HepG2 (cell line): ENCODE results near the gene IGFN1. TPM values are rescaled to one million over a fixed set of nuclear protein-coding genes. Genes with fewer than 3 reads are reported as not detected.

Experiments used
- ATAC-seq: fragments of 200-7000 bp; cut with Tn5 transposase; 3 replicates; pipeline ENCODE4 v1.9.1; 2020; ENCODE audit warnings: mild to moderate bottlenecking, moderate library complexity
- BruUV-seq: library from RNA; stranded (reverse); fragments of 400-500 nt; replicated peaks from 2 replicates; lab custom pipeline; 2021; lab: Mats Ljungman, UMichigan
- CTCF ChIA-PET: fragments of 300-600 bp; formaldehyde crosslinking; extraction: SDS; loops from one replicate; lab custom pipeline; 2021; ENCODE audit warnings: low total read pairs, inconsistent platforms, low intra/inter-chr PET ratio; lab: Yijun Ruan, JAX
- POLR2A ChIA-PET: fragments of 350-600 bp; sonication (Branson Sonifier 250); formaldehyde crosslinking; loops from one replicate; lab custom pipeline; 2020; ENCODE audit warnings: antibody characterized with exemption, inconsistent platforms; lab: Yijun Ruan, JAX
- DNase-seq: peaks from one replicate; pipeline ENCODE4 v3.0.0-alpha.2; 2015; ENCODE audit warnings: low spot score
- FAIRE-seq: peaks from 3 replicates; lab custom pipeline; 2011; peaks lifted over from hg19 to GRCh38; lab: Jason Lieb, UNC
- H2AFZ ChIP-seq: one replicate; pipeline ENCODE4 v1.6.1; 2011; ENCODE audit warnings: low read length, inconsistent platforms
- H3K27ac ChIP-seq: fragments of 300-600 bp; 3 replicates; pipeline ENCODE4 v1.8.0; 2011; ENCODE audit warnings: mixed run types, mild to moderate bottlenecking, mixed read lengths, low read length, inconsistent platforms; ENCODE audit not compliant: insufficient read depth; ENCODE audit errors: extremely low read length
- H3K27me3 ChIP-seq, 2 experiments: fragments of 200-600 bp in 1 of 2; 2 replicates in 1 of 2; 3 replicates in 1 of 2; pipeline versions ENCODE4 v1.6.0 to v1.8.0; 2011; ENCODE audit warnings: low read length in 2 of 2, mild to moderate bottlenecking in 2 of 2, moderate library complexity in 2 of 2, inconsistent platforms in 1 of 2; ENCODE audit not compliant: insufficient read depth in 2 of 2, control insufficient read depth in 1 of 2
- H3K36me3 ChIP-seq, 2 experiments: fragments of 200-600 bp in 1 of 2; replicated peaks in 1 of 2; 2 replicates in 1 of 2; 3 replicates in 1 of 2; pipeline versions ENCODE4 v1.5.1 to v1.8.0; 2011; ENCODE audit warnings: low read length in 2 of 2, inconsistent platforms in 1 of 2; ENCODE audit not compliant: insufficient read depth in 2 of 2, control insufficient read depth in 1 of 2
- H3K4me1 ChIP-seq: 2 replicates; pipeline ENCODE4 v1.5.1; 2012; ENCODE audit warnings: low read length, inconsistent platforms; ENCODE audit not compliant: insufficient read depth
- H3K4me2 ChIP-seq: 2 replicates; pipeline ENCODE4 v1.6.0; 2011; ENCODE audit warnings: low read depth, low read length, inconsistent platforms
- H3K4me3 ChIP-seq, 3 experiments: fragments of 200-600 bp in 1 of 3; sonication (generic), shearing (Covaris generic) in 1 of 3; replicated peaks in 1 of 3; 2 replicates each; pipeline ENCODE4 v1.5.1; 2011 to 2016; ENCODE audit warnings: low read length in 3 of 3, inconsistent platforms in 2 of 3, low read depth in 2 of 3, mild to moderate bottlenecking in 2 of 3, control low read depth in 1 of 3, mixed read lengths in 1 of 3; ENCODE audit not compliant: insufficient read depth in 1 of 3
- H3K79me2 ChIP-seq: one replicate; pipeline ENCODE4 v1.6.1; 2011; ENCODE audit warnings: low read length, inconsistent platforms; ENCODE audit not compliant: insufficient read depth
- H3K9ac ChIP-seq: 2 replicates; pipeline ENCODE4 v1.6.0; 2011; ENCODE audit warnings: mild to moderate bottlenecking, low read depth, low read length, inconsistent platforms; ENCODE audit not compliant: insufficient read depth
- H3K9me3 ChIP-seq: 2 replicates; pipeline ENCODE4 v1.5.1; 2012; ENCODE audit warnings: mild to moderate bottlenecking, low read length
- H4K20me1 ChIP-seq: 2 replicates; pipeline ENCODE4 v1.6.0; 2011; ENCODE audit warnings: inconsistent platforms, mild to moderate bottlenecking, low read length, moderate library complexity; ENCODE audit not compliant: insufficient read depth
- EHMT2 ChIP-seq: fragments of 200-600 bp; sonication (generic); IDR thresholded peaks from 2 replicates; pipeline ENCODE4 v1.7.0; 2017; ENCODE audit warnings: antibody characterized with exemption, low read depth, low read length, borderline replicate concordance
- REL ChIP-seq: sonication (generic); formaldehyde crosslinking; conservative IDR thresholded peaks from 2 replicates; pipeline ENCODE4 v1.8.0; 2022; ENCODE audit warnings: mild to moderate bottlenecking, missing genetic modification reagents, moderate library complexity
- ZFP82 ChIP-seq: sonication (generic); formaldehyde crosslinking; IDR thresholded peaks from 2 replicates; pipeline ENCODE4 v1.5.1; 2020; ENCODE audit warnings: mild to moderate bottlenecking, missing genetic modification reagents, borderline replicate concordance
- ZNF512B ChIP-seq: sonication (generic); formaldehyde crosslinking; IDR thresholded peaks from 2 replicates; pipeline ENCODE4 v1.5.1; 2020; ENCODE audit warnings: missing genetic modification reagents, mild to moderate bottlenecking, borderline replicate concordance
- WGBS: methylation state at CpG from one replicate; pipeline ENCODE4 v1.1.6; 2017; ENCODE audit warnings: low lambda C conversion rate; 5-methylcytosine and 5-hydroxymethylcytosine counted together
- in situ Hi-C: cut with HindIII; loops from 2 replicates; pipeline ENCODE4 v1.10.0; 2017; ENCODE audit warnings: low pct_unique_long_range_greater_than_20kb; ENCODE audit not compliant: extremely low pct_ligation_motif_present
- intact Hi-C: fragments of 100-400 bp; cut with micrococcal nuclease; formaldehyde crosslinking; loops from one replicate; pipeline ENCODE4 v1.10.0; 2022; ENCODE audit not compliant: unreplicated experiment
- polyA plus RNA-seq, 8 experiments: library from polyadenylated mRNA; depleted of rRNA in 3 of 8; stranded (reverse) in 7 of 8; unstranded in 1 of 8; fragments of >200 nt; fragmentation: Illumina TruSeq in 4 of 8; extraction: Trizol in 4 of 8; gene quantifications; 2 replicates each; pipeline versions ENCODE4 v1.2.1 to v1.2.3, GENCODE V29; 2011 to 2016; ENCODE audit warnings: low read depth in 4 of 8, missing spikeins in 1 of 8, mixed read lengths in 1 of 8; ENCODE audit not compliant: insufficient read depth in 1 of 8
- total RNA-seq, 5 experiments: library from RNA; depleted of rRNA; stranded (reverse); fragments of >200 nt; fragmentation: Illumina TruSeq; extraction: Trizol; gene quantifications; 2 replicates each; pipeline ENCODE4 v1.2.3, GENCODE V29; 2016; ENCODE audit warnings: low read depth in 1 of 5
- TF ChIP-seq, protein P1 (sequence below): sonication (generic); formaldehyde crosslinking; IDR thresholded peaks from 2 replicates; pipeline ENCODE4 v1.5.0; 2020; ENCODE audit warnings: missing genetic modification reagents

The IGFN1 gene
- total and polyA plus RNA-seq, 2 of the 13 experiments (the other 11 are each of a cell fraction or from before 2014, with no cell fraction given), result 0.04 to 0.05 TPM

DNA sequence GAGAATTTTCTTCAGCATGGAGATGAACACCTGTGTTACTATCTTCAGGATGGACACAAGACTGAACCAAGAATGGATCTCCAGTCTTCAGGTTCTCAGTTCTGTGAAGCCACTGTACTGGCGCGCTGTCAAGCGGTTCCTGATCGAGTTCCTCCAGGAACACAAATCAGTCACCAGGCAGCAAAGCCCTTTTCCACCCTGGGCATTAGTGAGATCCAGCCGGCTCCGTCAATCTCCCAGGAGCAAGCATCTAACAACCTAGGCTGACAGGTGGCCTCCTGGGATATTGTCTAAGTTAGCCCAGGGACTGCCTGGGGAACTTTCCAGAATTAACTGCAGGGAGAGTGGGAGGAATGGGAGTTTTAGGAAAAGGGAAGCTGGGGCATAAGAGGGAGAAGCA lies 9.7 kb upstream of the IGFN1 start:
- no TSS peak for BruUV-seq
- POLR2A ChIA-PET, result no interaction called here
- Histone ChIP-seq H3K9me3 (no peaks in the 10 kb centered on the region), H2AFZ (no peak overlapping the region), H3K36me3 (no peaks in the 10 kb centered on the region), H3K4me1 (peaks cover 34% of the 10 kb centered on the region), H3K9ac (no peak overlapping the region), H3K4me3 (no peak overlapping the region), H3K79me2 (no peaks in the 10 kb centered on the region), H3K27me3 (peaks cover 0 to 32% of the 10 kb centered on the region in 2 experiments; a peak in 2 of 5 replicates), H3K4me2 (no peak overlapping the region), H4K20me1 (no peaks in the 10 kb centered on the region), H3K27ac (no peak overlapping the region)
- in situ Hi-C loops (no loop called here), intact Hi-C loops (no loop called here)
- TF ChIP-seq ZNF512B (CRISPR knock-in tag) (no peak), EHMT2 (no peak), ZFP82 (CRISPR knock-in tag) (no peak), REL (no peak)
- TF ChIP-seq, protein P1, sequence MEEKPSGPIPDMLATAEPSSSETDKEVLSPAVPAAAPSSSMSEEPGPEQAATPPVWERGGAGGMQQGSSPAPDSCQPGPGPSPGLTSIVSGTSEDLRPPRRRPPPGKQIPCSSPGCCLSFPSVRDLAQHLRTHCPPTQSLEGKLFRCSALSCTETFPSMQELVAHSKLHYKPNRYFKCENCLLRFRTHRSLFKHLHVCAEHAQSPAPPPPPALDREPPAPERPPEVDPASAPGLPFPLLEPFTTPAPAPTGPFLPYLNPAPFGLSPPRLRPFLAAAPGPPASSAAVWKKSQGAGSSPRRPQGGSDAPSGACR, result no peak
- CTCF ChIA-PET, result no interaction called here
- DNase-seq (no peak), ATAC-seq (no peak), FAIRE-seq (no peak)
- WGBS, result no CpG with 5 or more reads among the region's 6 CpGs
